GM21360 (cell line): ENCODE data around the gene AAGAB.

Experiments used
- ATAC-seq: cut with Tn5 transposase; IDR thresholded peaks from one replicate; pipeline ENCODE4 v1.9.1; 2021; ENCODE audit warnings: mild to moderate bottlenecking, moderate library complexity; ENCODE audit not compliant: unreplicated experiment

AAGAB gene

DNA sequence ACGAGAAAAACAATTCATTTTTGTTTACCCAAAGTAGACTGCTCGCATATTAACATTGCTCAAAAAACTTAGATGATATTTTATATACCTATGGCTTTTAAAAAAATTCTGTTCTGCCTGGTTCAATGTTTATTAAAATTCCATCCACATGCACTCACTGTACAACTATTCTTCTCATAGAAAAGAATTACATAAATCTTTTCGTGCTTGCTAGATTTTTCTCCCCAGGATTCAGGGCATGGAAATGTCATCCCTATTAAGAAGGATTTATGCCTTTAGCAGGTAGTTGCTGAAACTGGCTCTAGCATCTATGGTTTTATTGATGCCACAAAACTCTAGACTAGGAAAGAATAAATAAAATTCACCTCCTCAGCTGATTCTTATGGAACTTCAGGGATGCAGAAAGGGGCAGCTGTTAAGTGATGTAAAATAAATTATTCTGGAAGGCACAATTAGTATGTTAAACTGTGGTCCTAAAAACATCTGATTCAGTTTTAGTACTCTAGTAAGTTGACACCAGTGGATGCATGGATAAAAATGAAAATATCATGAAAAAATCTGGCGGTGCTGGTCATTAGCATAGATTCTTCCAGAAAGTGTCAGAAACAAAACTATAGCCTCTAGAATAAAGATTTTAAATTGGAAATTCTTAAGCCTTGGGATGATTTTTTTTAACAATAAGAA lies 41.6 kb downstream of the AAGAB start:
- no peak for ATAC-seq

DNA sequence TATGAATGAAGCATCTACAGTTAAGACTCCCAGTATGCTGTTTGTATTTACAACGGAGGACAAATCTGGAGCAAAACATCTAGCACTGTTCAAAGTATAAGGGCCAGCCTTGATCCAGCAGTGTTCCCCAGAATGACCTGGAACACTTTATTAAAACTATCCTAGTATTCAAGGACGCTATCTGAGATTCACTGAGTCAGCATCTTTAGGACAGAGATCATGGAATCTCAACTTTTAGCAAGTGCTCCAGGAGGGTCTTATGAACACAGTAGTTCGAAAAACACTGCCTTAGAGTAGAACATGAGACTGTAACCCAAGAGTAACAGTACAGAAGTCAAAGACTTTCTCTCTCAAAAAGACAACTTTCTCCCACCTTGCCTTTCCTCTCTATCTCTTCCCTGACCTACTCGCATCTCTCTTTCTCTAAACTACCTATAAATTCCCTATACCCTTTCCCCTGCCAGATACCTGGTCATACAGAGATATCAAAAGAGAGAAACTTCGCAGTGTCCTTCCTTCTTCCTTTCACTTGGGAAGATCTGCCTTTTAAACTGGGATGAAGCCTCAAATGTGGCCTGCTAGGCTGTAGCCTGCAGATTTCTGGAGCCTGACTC lies 43.8 kb downstream of the AAGAB start:
- no peak for ATAC-seq

DNA sequence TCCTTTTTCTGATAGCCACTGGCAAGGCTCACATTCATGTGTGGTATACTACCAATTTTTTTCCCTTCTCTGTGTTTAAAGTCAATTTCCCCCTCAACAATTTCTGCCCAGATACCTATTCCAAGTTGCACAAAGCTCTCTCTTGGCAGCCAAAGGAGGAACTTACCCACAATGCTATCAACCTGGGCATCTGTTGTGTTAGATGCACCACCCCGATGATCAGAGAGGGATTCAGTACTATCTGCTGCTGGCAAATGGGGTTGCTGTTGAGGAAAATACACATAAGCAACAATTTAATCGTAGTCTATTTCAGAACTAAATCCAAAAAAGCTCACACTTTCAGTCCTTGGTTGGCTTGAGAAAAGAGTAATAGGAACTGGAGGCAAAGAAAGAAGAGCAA lies 46.1 kb downstream of the AAGAB start:
- no peak for ATAC-seq

DNA sequence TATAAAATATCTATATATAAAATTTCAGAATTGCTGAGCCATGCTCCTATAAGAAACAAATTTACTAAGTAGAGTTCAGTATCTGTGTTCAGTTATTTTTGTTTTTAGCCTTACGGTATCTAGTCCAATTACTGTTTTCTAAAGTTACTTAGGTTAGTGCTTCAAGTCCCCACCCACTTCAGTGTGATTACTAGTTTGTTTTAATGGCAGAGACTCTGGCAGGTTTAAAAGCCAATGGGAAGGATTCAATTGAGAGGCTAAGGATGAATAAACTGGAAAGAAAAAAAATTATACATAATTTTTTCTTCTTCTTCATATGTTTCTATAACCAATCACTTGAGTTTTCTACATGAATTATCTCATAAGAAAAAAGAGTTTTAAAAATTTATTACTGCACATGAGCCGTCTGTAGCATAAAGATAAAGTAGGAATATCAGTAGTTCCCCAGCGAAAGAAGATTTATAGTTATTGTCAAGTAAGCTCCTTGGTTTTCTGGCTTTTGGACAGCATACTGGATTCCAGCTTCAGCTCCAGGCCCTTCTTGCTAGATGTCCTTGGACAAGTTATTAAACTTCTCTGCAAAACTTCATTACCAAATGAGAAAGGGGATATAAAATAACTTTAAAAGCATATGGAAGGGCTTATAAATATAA lies 46.8 kb downstream of the AAGAB start:
- ATAC-seq = no peak

DNA sequence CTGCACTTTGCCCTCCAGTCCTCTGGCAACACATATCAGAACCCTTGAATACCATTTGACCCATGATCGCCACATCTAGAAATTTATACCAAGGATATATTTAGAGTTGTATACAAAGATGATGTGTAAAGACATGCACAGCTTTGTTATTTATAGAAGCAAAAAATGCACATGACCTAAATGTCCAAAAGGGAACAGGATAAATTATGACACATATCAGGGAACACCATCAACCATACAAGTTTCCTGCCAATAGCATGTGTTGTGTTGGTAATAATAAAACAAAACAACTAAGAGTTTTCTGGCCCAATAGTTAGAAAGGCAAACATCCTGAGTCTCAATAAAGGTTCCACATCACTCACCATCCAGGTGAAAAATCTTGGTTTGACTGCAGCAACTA lies 51.5 kb downstream of the AAGAB start:
- no peak for ATAC-seq

DNA sequence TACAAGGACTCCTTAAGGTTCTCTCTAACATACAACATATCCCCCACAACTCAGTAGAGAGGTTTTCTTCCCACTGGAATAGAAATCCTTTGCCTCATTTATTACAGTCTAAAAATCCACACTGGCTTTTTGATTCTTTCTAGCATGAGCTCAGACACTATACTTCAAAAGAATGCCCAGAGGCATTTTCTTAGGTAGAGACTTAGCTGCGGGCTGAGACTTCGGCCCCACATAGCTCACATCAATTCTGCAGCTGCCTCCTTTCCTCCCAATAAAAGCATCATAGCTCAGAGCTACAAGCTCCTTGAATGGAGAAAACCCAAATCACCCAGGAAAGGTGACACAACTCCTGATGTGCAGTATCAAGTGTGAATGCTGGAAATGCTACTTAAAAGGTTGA lies 52.4 kb downstream of the AAGAB start:
- no peak for ATAC-seq

DNA sequence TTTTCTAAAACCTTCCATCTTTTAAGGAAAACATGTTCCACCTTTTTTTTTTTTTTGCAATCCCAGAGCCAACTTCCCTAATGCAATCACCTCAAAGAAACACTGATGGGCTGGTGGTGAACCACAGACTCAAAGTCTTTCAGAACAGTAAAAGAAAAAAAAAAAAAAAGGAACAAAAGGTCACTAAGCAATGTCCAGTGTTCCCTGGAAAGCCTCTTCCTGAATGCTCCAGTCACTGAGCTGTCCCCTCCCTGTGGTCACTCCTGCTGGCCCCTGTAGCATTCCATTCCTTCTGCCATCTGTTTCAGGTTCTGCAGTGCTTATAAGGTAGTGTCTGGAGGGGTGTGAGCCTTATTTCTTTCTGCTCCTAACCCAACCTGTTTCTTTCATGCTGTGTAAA lies 53.3 kb downstream of the AAGAB start:
- no peak for ATAC-seq

DNA sequence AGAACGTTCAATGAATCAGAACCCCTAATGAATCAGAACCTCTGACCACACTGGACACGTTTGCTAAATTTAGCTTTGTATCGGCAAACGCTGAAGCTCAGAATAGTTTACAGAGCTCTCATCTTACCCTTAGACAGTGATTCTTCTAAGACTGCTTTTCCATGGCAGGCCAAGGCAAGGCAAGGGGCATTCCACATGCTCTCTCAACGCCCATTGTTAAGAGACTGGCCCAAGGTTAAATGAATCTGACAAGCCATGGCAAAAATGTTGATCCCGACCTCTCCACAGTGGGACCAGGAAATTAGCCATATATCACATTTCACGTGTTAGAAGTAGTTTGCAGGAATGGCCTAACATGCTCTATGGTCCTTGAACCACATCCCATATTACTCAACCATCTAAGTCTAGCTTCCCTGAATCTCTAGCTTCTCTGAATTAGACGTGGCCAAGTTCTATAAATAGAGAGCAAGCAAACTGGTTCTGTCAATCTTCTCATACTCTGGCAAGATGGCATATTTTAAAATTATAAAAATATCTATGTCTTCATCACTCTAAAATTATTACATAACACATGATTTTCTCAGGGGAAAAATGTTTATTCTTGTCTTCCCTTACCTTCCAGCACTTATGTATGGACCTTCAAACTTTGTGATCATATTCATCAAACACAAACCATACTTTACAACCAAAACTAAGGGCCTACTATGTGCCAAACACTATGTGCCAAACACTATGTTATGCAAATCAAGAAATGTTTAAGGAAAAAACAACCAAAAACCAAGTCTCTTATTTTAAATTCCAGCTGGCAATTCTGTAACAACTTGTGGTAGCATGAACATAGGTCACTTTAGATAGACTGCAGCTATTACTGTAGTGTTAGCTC lies 54.3 kb downstream of the AAGAB start:
- ATAC-seq = no peak

DNA sequence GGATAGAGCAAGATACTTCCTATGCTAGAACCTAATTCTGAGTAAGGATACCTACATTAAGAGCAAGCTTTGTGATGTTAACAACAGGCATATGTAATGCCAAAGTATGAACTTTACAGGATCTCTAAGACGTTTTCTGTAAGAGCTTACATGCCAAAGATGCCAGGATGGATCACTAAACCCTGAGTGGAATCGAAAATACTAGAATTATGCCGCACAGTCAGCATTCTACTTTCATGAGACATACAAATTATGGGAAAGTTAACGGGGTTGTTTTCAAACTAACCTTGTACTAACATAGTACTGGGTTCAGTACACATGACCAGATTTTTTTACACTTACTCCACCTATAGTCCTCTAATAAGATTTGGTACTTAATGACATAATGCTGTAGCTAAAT lies 55.1 kb downstream of the AAGAB start:
- no peak for ATAC-seq

DNA sequence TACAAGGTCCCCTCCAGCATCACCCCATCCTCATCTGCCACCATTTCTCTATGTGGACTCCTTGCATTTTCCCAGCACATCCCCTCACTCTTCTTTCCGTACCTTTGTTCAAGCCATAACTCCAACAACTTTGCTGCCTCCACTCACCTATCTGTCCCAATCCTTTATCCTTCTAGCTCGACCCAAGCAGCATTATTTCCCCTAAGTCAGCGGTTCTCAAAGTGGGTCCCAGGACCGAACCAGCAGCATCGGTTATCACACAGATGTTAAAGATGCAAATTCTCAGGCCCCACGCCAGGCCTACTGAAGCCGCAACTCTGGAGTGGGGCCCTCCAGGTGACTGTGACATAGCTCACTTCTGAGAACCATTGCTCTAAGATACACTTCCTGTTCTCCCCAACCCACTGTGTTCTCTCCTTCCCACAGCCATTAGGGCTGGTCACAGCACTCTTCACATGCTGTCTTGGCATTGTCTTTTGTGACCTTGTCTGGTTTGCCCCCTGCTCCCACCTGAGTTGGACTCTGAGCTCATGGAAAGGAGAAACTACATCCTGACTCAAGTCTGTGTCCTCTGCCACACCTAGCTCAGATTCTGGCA lies 56.2 kb downstream of the AAGAB start:
- ATAC-seq = no peak

DNA sequence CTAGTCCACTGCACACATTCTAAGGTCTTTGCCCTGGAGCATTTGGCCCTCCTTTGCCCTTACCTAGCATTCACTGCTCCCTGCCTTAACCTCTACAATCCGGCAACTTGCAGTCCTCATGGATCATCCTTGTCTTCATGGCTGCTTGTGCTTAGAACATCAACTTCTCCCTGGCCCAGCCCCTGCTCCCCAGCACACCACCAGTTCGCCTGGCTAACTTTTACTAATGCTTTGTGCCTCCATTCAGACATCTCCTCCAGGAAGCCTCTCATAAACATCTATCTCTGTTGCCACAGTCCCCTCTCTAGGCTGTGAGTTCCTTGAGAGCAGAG lies 57.1 kb downstream of the AAGAB start:
- no peak for ATAC-seq

DNA sequence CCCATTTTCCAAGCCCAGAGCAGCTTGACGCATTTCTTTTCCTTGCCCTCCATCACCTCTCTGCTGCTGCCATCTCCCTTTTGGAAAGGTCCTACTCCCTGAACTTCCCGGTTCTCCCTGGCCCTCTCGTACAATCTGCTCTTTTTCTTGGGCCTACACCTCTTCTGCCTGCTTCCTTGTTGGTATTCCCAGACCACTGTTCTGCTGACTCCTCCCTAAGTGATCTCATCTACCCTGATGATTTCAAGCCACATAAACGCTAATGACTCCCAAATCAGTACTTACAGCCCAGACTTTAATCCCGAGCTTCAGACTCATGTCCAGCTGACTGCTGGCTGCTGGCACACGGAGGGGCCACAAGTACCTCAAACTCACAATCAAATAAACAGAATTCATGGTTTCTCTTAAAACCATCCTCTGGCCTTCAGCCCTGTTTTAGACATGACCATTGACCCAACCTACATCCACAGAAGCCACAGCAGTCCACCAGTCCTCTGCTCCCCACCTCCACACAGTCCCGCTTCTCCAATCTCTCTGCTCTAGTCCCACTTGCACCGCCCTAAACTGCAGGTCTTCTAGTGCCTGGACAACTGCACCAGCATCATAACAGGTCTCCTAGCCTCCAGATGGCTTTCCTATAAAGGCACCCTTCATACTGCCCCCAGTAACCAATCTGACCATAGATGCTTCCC lies 57.6 kb downstream of the AAGAB start:
- ATAC-seq = no peak

DNA sequence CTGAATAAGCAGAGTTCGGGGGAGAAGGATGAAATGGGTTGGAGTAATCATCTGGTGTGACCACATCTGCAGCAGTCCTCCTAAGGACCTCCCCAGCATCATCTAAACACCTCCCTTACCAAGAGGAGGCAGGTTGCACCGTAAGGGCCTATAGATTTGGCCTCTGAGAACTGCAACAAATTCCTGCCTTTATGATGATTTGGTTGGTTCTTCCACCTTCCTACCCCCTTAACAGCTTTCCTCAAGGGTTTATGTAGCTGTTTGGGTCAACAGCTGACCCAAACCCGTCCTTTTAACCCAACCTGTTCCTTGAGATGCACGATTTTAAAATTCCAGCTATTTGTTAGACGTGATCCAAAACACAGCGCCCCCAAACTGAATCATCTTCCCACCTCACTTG lies 58.2 kb downstream of the AAGAB start:
- no peak for ATAC-seq

DNA sequence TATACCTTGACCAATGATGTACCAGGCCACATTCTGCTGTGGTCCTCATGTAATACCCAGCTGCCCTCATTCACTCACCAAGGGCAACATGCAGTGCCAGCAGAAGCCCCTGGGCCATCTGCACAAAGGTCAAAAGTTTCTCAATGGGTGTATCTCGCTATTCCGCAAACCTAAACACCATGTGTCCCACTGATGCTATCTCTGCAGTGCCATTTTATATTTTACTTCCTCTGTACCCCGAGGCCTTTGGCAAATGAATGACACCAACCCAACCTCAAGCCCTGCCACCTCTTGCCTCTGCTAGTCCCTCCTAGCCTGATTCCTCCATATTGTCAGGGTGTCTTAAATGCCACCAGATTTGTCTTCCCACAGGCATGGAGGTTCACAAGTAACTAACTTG lies 59.2 kb downstream of the AAGAB start:
- no peak for ATAC-seq

DNA sequence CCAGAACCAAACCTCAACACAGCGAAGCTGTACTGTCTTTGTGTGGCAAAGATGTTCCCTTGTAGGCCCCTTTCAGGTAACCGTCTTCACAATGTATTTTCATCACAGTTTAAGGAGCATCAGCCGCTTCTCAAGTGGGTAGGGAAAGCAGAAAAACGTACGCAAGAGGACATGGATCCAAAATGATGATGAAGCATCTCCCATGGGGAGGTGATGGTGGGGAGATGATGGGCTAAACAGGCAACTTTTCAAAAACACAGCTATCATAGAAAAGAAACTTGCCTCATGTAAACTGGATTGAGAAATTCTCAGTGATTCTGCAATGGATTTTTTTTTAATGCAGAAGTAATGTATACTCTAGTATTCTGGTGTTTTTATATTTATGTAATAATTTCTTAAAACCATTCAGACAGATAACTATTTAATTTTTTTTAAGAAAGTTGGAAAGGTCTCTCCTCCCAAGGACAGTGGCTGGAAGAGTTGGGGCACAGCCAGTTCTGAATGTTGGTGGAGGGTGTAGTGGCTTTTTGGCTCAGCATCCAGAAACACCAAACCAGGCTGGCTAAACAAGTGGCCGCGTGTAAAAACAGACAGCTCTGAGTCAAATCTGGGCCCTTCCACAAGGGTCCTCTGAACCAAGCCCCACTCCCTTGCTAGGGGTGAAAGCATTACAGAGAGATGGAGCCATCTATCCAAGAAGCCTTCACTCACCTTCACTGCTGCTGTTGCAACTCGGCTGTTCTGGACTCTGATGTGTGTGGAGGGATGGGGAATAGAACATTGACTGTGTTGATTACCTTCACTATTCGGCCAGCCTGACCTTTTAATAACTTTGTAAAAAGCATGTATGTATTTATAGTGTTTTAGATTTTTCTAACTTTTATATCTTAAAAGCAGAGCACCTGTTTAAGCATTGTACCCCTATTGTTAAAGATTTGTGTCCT lies 60.0 kb downstream of the AAGAB start:
- ATAC-seq = no peak

DNA sequence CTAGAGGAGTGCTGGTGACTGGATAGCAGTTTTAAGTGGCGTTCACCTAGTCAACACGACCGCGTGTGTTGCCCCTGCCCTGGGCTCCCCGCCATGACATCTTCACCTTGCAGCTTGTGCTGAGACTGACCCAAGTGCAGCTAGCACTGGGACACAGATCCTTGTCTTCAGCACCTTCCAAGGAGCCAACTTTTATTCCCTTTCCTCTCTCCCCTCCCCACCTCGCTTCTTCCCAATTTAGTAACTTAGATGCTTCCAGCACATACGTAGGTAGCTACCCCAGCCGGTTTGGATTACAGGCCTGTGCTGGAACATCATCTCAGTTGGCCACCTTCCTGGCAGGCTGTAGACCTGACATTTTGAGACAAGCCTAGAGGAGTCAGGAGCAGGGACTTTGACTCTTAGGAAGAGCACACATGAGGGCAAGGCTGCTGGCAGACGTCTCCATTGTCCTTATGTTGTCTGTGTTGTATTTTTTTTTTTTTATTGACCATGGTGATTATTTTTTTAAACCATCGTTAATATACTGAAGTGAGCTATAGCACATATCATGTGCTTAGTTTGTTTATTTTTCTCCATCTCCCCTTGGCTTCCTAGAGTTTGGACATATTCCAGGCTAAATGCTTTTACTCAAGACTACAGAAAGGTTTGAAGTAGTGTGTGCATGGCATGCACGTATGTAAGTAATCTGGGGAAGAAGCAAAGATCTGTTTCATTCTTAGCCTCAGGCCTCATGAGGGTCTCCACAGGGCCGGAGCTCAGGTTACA lies 61.1 kb downstream of the AAGAB start:
- no peak for ATAC-seq

DNA sequence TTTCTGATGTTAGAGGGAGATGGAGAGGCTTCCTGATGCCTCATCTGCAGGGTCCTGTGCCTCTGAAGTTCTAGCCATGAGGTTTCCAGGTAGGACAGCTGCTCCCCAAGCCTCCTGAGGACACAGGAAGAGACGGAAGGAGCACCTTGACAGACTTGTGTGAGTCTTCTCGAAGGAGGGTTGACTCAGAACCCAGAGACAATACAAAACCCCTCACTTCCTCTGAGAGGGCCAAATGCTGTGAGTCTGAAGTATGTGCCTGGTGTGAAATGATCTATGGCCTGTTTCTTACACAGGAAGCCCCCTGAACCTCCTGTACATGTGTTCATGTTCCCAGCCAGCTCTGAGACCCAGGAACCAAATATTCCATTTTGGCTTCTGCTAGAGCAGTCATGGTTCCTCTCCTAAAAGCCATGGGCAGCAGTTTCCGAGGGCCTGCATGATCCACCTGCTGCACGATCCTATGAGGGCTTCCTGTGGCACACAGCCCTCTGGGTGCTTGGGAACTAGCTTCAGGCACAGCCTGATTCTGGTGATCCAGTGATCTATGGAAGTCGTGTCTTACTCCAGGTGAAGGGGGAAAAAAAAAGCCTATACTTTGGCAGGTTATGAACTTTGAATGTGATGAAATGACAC lies 62.2 kb downstream of the AAGAB start:
- no peak for ATAC-seq

DNA sequence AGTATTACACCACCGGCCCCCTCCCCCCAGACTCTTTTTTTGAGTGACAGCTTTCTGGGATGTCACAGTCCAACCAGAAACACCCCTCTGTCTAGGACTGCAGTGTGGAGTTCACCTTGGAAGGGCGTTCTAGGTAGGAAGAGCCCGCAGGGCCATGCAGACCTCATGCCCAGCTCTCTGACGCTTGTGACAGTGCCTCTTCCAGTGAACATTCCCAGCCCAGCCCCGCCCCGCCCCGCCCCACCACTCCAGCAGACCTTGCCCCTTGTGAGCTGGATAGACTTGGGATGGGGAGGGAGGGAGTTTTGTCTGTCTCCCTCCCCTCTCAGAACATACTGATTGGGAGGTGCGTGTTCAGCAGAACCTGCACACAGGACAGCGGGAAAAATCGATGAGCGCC lies 63.6 kb downstream of the AAGAB start:
- no peak for ATAC-seq
